COLO829 (cell line): ENCODE results near the gene ADAMTS2.

Experiments
- DNase-seq: peaks from one replicate; pipeline ENCODE4 v3.0.0; 2012; ENCODE audit warnings: low spot score

ADAMTS2 gene

GRCh38 chr5:179194941-179195381 lies 150.3 kb downstream of the ADAMTS2 start:
- DNase-seq: no peak

GRCh38 chr5:179194201-179194910 lies 150.9 kb downstream of the ADAMTS2 start:
- DNase-seq: no peak

GRCh38 chr5:179193746-179194145 lies 151.5 kb downstream of the ADAMTS2 start:
- DNase-seq: no peak

GRCh38 chr5:179192891-179193470 lies 152.3 kb downstream of the ADAMTS2 start:
- no peak for DNase-seq

GRCh38 chr5:179192185-179192890 lies 152.9 kb downstream of the ADAMTS2 start:
- DNase-seq: no peak

- no peak for DNase-seq
Measured at GRCh38 chr5:179191506-179192184, 153.6 kb downstream of the ADAMTS2 start.

GRCh38 chr5:179190851-179191505 lies 154.3 kb downstream of the ADAMTS2 start:
- DNase-seq: no peak

- DNase-seq: no peak
Measured at GRCh38 chr5:179188636-179189035, 156.6 kb downstream of the ADAMTS2 start.

GRCh38 chr5:179187681-179188575 lies 157.3 kb downstream of the ADAMTS2 start:
- DNase-seq: no peak

- no peak for DNase-seq
Measured at GRCh38 chr5:179187229-179187678, 158.0 kb downstream of the ADAMTS2 start.

GRCh38 chr5:179186801-179187200 lies 158.5 kb downstream of the ADAMTS2 start:
- no peak for DNase-seq

- DNase-seq: no peak
Measured at GRCh38 chr5:179185941-179186411, 159.3 kb downstream of the ADAMTS2 start.

GRCh38 chr5:179185256-179185940 lies 159.9 kb downstream of the ADAMTS2 start:
- no peak for DNase-seq

- no peak for DNase-seq
Measured at GRCh38 chr5:179184521-179185050, 160.7 kb downstream of the ADAMTS2 start.

GRCh38 chr5:179183481-179183880 lies 161.8 kb downstream of the ADAMTS2 start:
- DNase-seq: no peak

- no peak for DNase-seq
Measured at GRCh38 chr5:179182601-179183000, 162.7 kb downstream of the ADAMTS2 start.

- DNase-seq: no peak
Measured at GRCh38 chr5:179181988-179182387, 163.3 kb downstream of the ADAMTS2 start.

GRCh38 chr5:179180921-179181645 lies 164.2 kb downstream of the ADAMTS2 start:
- no peak for DNase-seq

GRCh38 chr5:179180061-179180610 lies 165.1 kb downstream of the ADAMTS2 start:
- DNase-seq: no peak
